Esophagus (tissue), 2 donors: ENCODE measurements around the gene ARHGAP42. TPM values are rescaled to one million over a fixed set of nuclear protein-coding genes. Genes with fewer than 3 reads are reported as not detected.

ENCODE experiments used
- H3K27ac ChIP-seq, 2 donors: one replicate each; pipeline ENCODE4 v1.5.1; 2013; ENCODE audit warnings: low read depth in 2 of 2, mild to moderate bottlenecking in 2 of 2, inconsistent platforms in 1 of 2, low read length in 1 of 2, moderate library complexity in 1 of 2
- H3K27me3 ChIP-seq, 2 donors: one replicate each; pipeline ENCODE4 v1.6.1; 2013; ENCODE audit warnings: low read length in 2 of 2, control low read depth in 1 of 2, mild to moderate bottlenecking in 1 of 2; ENCODE audit not compliant: insufficient read depth in 2 of 2, control insufficient read depth in 1 of 2
- H3K36me3 ChIP-seq, 2 donors: one replicate each; pipeline ENCODE4 v1.6.1; 2013; ENCODE audit warnings: low read length in 1 of 2; ENCODE audit not compliant: control insufficient read depth in 2 of 2, insufficient read depth in 2 of 2
- H3K4me1 ChIP-seq, 2 donors: one replicate each; pipeline ENCODE4 v1.6.1; 2013; ENCODE audit warnings: low read length in 1 of 2; ENCODE audit not compliant: control insufficient read depth in 2 of 2, insufficient read depth in 2 of 2
- H3K4me3 ChIP-seq, 2 donors: one replicate each; pipeline ENCODE4 v1.5.1; 2013; ENCODE audit warnings: low read length in 2 of 2, mild to moderate bottlenecking in 2 of 2, low read depth in 1 of 2, moderate library complexity in 1 of 2
- H3K9me3 ChIP-seq, 2 donors: one replicate each; pipeline ENCODE4 v1.6.1; 2013; ENCODE audit warnings: mild to moderate bottlenecking in 2 of 2, low read depth in 1 of 2, low read length in 1 of 2, moderate library complexity in 1 of 2; ENCODE audit not compliant: control insufficient read depth in 2 of 2, insufficient read depth in 1 of 2
- WGBS, 2 donors: extraction: QIAGEN DNeasy Blood & Tissue Kit; methylation state at CpG; one replicate each; pipeline ENCODE4 v1.1.7; 2013; 5-methylcytosine and 5-hydroxymethylcytosine counted together
- polyA plus RNA-seq, 2 donors: library from polyadenylated mRNA; stranded (reverse); fragments of 200-250 nt; gene quantifications; one replicate each; pipeline ENCODE4 v1.2.3, GENCODE V29; 2013
- donor health status: healthy with polysubstance abuse.
- donor health status: Bipolar disorder and iron deficiency.

ARHGAP42 gene
- polyA plus RNA-seq, 2 donors: 1.0 to 1.2 TPM

- WGBS, 2 donors: 50 to 56% methylated on average over 4 of the region's 4 CpGs
- no peak overlapping the region for H3K27ac ChIP-seq
- no peaks in the 10 kb centered on the region for H3K27me3 ChIP-seq
- no peaks in the 10 kb centered on the region for H3K4me1 ChIP-seq
- no peak overlapping the region for H3K4me3 ChIP-seq
- no peaks in the 10 kb centered on the region for H3K36me3 ChIP-seq
- no peaks in the 10 kb centered on the region for H3K9me3 ChIP-seq
Observed at GRCh38 chr11:100942016-100942415, 254.9 kb downstream of the ARHGAP42 start.

DNA sequence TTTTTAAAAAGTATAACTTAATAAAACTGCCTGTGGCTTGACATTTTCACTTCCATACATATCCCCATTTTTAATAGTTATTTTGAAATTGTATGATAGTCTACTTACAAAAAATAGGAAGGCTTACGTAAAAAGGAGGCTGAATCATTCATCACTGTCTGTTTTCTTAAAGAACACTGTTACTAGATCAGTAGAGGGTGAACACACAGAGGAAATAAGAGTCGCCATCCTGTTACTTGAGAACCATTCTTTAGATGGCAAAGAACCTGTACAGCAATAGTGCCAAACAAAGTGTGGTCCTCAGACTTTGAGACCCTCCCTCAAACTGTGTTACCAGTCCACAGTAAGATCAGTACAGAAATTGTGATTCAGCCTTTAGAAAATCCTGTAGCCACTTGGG, 261.8 kb downstream of the ARHGAP42 start:
- no peaks in the 10 kb centered on the region for H3K27me3 ChIP-seq
- no peak overlapping the region for H3K4me3 ChIP-seq
- H3K4me1 ChIP-seq: peaks cover 0 to 2% of the 10 kb centered on the region in 2 donors
- no peak overlapping the region for H3K27ac ChIP-seq
- no peaks in the 10 kb centered on the region for H3K36me3 ChIP-seq
- 89 to 91% methylated on average over 2 of the region's 2 CpGs for WGBS, 2 donors
- H3K9me3 ChIP-seq: no peaks in the 10 kb centered on the region

- WGBS, 2 donors: 76 to 82% methylated on average over 2 of the region's 2 CpGs
- Histone ChIP-seq H3K27ac (no peak overlapping the region), H3K9me3 (no peaks in the 10 kb centered on the region), H3K27me3 (no peaks in the 10 kb centered on the region), H3K4me1 (peaks cover 0 to 2% of the 10 kb centered on the region in 2 donors), H3K36me3 (no peaks in the 10 kb centered on the region), H3K4me3 (no peak overlapping the region)
Observed at GRCh38 chr11:100949443-100949842, 262.4 kb downstream of the ARHGAP42 start.

DNA sequence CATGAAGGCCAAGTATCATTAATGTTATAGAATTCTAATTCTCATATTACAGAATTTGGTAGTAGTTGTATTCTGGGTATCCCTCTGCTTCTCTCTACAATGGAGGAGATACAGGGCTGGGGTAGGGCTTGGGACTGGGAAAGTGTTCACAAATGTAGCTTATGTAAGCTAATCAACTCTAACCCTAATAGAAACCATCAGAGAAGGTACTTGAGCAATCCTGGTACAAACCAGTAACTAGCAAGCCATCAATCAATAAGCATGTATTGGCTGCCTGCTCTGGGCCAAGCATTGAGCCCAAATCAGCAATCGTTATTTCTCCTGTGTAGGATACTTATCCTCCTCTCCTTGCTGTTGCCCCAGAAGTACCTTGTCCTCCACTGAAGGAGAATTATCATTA, 268.2 kb downstream of the ARHGAP42 start:
- Histone ChIP-seq H3K4me3 (no peak overlapping the region), H3K36me3 (no peaks in the 10 kb centered on the region), H3K27me3 (no peaks in the 10 kb centered on the region), H3K4me1 (no peaks in the 10 kb centered on the region), H3K9me3 (no peaks in the 10 kb centered on the region), H3K27ac (no peak overlapping the region)
- WGBS, 2 donors: 93 to 95% methylated on average over 1 of the region's 1 CpG

DNA sequence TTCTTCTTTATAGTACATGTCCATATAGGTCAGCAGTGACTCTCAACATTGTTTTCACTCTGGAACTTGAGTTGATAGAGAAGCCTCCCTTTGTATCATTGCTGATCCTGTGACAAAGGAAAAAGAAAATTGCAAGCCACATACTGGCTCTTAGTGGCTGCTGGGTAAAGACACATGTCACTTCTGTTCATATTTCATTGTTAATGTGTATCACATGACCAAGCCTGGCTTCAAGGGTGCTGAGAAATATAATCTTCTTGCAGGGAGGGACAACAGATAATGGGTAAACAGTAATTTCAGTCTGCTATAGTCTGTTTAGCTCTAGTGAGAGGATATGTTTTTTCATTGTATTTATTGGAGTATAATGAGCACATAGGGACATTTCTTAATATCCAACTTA, 269.3 kb downstream of the ARHGAP42 start:
- Histone ChIP-seq H3K36me3 (no peaks in the 10 kb centered on the region), H3K27me3 (no peaks in the 10 kb centered on the region), H3K27ac (no peak overlapping the region), H3K9me3 (no peaks in the 10 kb centered on the region), H3K4me3 (no peak overlapping the region), H3K4me1 (no peaks in the 10 kb centered on the region)

DNA sequence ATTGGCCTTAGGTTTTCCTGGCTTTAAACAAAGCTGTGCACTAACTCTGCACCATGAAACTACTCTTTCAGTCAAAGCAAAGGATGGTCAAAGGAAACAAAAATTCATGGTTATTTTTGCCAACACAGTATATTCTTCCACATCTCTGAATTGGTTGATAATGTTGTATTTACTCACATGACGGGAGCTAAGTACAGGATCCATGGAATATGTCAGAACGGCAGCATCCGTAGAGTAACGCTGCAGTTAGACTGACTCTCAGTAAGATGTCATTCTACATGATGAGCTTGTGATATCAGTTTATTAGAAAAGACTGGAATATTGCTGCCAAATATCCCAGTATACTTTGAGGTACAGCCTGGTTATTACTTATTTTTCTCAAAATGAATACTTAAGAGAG, 270.4 kb downstream of the ARHGAP42 start:
- 68 to 70% methylated on average over 4 of the region's 4 CpGs for WGBS, 2 donors
- Histone ChIP-seq H3K4me3 (no peak overlapping the region), H3K9me3 (no peaks in the 10 kb centered on the region), H3K4me1 (no peaks in the 10 kb centered on the region), H3K36me3 (no peaks in the 10 kb centered on the region), H3K27me3 (no peaks in the 10 kb centered on the region), H3K27ac (no peak overlapping the region)

DNA sequence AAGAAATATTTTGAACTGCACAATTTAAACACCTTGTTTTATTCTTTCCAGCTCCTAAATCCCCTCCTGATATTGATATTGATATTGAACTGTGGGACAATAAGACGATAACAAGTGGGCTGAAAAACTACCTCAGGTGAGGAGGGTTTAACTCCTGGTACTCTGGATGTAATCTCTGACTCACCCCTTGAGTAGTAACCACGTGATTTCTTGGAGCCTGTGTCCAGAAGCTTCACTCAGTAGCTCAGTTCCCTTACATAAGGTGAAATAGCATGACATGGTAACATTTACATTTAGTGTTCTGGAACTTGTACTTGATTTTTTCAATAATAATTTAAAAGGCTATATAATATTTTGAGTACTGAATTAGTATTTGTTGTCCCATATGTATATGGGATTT, 274.5 kb downstream of the ARHGAP42 start:
- Histone ChIP-seq H3K9me3 (no peaks in the 10 kb centered on the region), H3K27me3 (no peaks in the 10 kb centered on the region), H3K36me3 (no peaks in the 10 kb centered on the region), H3K4me3 (no peak overlapping the region), H3K27ac (no peak overlapping the region), H3K4me1 (no peaks in the 10 kb centered on the region)
- WGBS, 2 donors: 72% methylated on average over 2 of the region's 2 CpGs

- Histone ChIP-seq H3K27me3 (no peaks in the 10 kb centered on the region), H3K4me1 (no peaks in the 10 kb centered on the region), H3K4me3 (no peak overlapping the region), H3K36me3 (no peaks in the 10 kb centered on the region), H3K9me3 (no peaks in the 10 kb centered on the region), H3K27ac (no peak overlapping the region)
- WGBS, 2 donors: 46 to 61% methylated on average over 1 of the region's 1 CpG
Observed at GRCh38 chr11:100963375-100963774, 276.3 kb downstream of the ARHGAP42 start.

GRCh38 chr11:100964435-100964834, 277.3 kb downstream of the ARHGAP42 start:
- H3K27ac ChIP-seq: no peak overlapping the region
- 79 to 90% methylated on average over 3 of the region's 3 CpGs for WGBS, 2 donors
- H3K9me3 ChIP-seq: no peaks in the 10 kb centered on the region
- no peak overlapping the region for H3K4me3 ChIP-seq
- H3K27me3 ChIP-seq: no peaks in the 10 kb centered on the region
- H3K4me1 ChIP-seq: no peaks in the 10 kb centered on the region
- H3K36me3 ChIP-seq: no peaks in the 10 kb centered on the region

GRCh38 chr11:100965346-100965745, 278.3 kb downstream of the ARHGAP42 start:
- no peaks in the 10 kb centered on the region for H3K4me1 ChIP-seq
- WGBS, 2 donors: 97 to 99% methylated on average over 1 of the region's 1 CpG
- H3K36me3 ChIP-seq: no peaks in the 10 kb centered on the region
- H3K9me3 ChIP-seq: no peaks in the 10 kb centered on the region
- H3K4me3 ChIP-seq: no peak overlapping the region
- no peaks in the 10 kb centered on the region for H3K27me3 ChIP-seq
- H3K27ac ChIP-seq: no peak overlapping the region
